ENCODE results near the gene RYR3.

The RYR3 gene

GRCh38 chr15:33706173-33706572, 395.4 kb downstream of the RYR3 start:
- no peak for DNase-seq (ENCODE audit: low read depth in 2 of 2)

GRCh38 chr15:33710748-33711147, 400.0 kb downstream of the RYR3 start:
- no peak for DNase-seq (ENCODE audit: low read depth in 2 of 2)

DNA sequence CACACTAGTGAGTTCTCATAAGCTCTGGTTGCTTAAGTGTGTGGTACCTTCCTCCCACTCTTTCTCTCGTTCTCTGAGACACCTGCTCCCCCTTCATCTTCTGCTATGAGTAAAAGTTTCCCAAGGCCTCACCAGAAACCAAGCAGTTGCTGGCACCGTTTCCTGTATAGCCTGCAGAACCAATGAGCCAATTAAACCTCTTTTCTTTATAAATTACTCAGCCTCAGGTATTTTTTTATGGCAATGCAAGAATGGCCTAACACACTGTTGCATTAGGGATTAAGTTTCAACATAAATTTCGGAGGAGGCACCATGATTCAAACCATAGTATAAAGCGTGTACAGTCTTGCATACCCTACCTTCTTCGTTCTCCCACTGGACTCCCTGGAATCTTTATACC, 405.3 kb downstream of the RYR3 start:
- no peak for DNase-seq (ENCODE audit: low read depth in 2 of 2)

DNA sequence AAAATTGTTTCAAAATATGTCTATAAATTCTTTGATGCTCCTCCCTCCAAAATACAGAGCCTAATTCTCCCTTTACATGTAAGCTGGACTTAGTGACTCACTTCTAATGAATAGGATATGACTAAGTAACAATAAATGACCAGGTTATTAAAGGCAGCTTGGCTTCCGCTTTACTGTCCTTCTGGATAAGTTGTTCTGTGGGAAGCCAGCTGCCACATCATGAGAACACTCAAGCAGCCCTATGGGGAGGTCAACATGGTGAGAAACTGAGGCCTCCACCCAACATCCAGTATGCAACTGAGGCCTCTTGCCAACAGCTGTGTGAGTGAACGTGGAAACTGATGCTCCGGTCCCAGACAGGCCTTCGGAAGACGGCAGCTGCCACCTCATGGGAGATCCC, 410.2 kb downstream of the RYR3 start:
- no peak for DNase-seq (ENCODE audit: low read depth in 2 of 2)

DNA sequence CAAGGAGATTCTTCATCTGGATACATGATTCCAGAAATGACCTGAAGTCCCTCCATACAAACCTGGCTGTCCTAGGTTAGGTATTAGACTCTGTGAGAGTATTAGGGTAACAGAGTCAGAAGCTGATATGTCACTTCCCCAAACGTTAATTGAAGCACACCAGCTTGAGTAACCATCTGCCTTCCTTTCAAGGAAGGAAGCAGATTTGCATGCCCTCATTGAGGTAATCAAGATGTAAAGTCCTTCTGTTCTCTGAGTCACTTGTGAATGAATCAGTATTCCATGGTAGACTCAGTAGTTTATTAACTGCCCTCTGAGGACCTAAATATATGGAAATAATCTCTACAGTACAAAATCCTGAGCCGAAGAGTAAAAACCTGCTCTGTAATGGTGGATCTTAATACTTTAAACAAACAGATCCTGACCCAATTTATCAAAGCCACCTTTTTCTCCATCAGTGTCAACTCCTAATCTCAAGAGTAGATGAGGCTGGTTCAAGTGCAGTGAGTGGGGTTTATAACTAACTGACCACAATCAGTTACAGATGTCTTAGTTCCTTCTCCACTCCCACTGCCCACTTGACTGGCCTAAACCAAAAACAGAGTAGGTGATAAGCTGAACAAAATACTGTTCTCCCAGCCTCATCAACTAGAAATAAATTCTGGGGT, 411.4 kb downstream of the RYR3 start:
- DNase-seq (ENCODE audit: low read depth in 2 of 2), result no peak

DNA sequence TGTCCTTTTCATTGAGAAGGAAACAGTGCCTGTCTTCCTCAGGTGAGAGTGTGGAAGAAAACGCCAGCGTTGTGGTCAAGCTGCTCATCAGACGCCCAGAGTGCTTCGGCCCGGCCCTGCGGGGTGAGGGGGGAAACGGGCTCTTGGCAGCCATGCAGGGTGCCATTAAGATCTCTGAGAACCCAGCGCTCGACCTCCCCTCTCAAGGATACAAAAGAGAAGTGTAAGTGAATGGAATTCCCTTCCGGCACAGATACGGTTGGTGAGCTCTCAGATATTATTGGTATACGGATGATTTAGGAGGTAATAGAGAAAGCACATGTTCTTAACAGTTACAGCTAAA, 411.9 kb downstream of the RYR3 start:
- DNase-seq (ENCODE audit: low read depth in 2 of 2), result no peak

- DNase-seq (ENCODE audit: low read depth in 2 of 2), result no peak
Observed at GRCh38 chr15:33724321-33725036, 413.7 kb downstream of the RYR3 start.

DNA sequence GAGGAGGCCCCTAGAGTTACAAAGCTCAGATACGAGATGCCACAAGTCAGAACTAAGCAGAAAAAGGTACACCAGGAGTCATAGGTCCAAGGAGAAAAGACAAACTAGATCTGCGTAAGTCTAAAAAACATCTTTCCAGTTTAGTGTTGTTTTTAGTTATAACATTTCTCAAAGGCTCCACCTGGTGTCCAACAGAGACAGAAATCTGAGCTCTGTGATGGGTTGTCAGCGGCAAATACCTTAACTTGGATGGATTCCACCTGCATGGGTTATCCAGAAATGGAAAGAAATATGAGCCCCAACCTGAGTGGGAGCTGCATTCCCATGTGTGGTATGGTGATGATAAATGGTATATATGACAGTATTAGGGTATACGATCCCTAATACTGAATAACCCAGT, 418.9 kb downstream of the RYR3 start:
- DNase-seq (ENCODE audit: low read depth in 2 of 2), result no peak

DNA sequence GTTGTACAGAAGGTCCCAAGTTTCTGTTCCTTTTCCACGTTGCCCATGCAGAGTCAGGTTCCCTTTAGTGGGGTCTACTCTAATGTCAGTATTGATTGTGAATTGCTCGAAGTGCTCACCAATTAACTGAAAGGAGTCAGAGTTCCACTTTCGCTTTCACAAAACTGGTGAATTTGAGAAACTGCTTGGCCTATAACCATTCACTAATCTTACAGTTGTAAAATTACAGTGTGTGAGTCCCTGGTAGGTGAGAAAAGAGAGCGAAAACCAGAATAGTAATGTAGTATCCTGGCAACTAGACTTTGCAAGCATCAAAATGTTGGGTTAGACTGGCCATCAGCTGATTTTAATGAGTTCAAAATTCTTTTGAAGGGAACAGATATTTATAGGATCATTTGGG, 420.0 kb downstream of the RYR3 start:
- no peak for DNase-seq (ENCODE audit: low read depth in 2 of 2)

DNA sequence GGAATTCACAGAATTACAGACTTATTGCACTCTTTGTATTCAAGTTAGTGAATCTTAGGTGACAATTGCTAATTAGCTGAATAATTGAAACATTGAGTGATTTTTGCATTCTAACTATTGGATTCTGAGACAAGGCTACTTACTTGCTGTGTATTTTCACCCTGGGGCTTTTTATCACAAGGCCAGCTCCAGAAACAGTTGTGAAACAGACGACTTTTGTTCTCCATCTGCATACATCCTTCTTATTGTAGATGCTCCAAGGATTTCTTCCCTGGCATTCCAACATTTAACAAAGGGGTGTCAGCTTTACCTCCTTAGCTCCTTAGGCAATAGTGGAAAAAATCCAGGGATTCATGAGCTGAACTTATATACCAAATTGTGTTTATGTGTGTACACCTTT, 424.4 kb downstream of the RYR3 start:
- DNase-seq (ENCODE audit: low read depth in 2 of 2), result no peak

GRCh38 chr15:33735637-33736247, 425.0 kb downstream of the RYR3 start:
- no peak for DNase-seq (ENCODE audit: low read depth in 2 of 2)

DNA sequence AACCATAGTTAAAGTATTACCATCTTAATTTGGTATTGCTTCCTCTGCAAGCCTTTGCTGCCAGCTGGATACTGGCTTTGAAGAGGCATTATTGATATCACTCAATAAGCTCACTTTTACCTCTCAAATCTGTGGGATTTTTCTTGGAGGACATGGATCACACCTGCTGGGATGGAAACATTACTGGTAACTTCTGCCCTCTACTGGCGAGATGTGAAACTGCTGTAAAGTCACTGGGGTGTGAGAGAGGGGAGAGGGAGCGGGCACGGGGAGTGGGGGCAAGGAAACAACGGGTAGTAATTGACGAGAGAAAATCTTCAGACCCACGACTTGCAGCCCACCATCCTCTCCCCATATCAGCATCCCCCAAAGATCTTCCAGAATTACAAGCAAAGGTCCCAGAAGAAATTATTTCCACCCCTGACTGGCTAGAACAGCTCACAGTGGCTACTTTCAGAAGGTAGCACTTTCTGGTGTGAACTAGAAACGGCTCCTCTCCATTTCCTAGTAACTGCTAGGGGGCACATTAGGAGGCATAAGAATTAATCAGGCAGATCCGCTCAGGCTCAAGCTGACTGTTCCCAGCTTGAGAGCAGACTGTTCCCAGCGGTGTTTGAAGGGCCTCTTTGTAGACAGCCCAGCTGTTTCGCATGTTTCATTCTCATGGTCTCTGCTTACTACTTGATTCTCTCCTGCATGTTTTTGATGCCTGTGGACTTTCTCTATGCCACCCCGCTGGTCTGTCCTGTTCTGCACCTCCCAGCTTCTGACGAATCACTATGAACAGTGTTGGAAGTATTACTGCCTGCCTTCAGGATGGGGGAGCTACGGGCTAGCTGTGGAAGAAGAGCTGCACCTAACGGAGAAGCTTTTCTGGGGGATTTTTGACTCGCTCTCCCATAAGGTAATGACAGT, 427.2 kb downstream of the RYR3 start:
- no peak for DNase-seq (ENCODE audit: low read depth in 2 of 2)

- no peak for DNase-seq (ENCODE audit: low read depth in 2 of 2)
Observed at GRCh38 chr15:33738941-33739664, 428.3 kb downstream of the RYR3 start.

GRCh38 chr15:33742306-33742705, 431.5 kb downstream of the RYR3 start:
- no peak for DNase-seq (ENCODE audit: low read depth in 2 of 2)

DNA sequence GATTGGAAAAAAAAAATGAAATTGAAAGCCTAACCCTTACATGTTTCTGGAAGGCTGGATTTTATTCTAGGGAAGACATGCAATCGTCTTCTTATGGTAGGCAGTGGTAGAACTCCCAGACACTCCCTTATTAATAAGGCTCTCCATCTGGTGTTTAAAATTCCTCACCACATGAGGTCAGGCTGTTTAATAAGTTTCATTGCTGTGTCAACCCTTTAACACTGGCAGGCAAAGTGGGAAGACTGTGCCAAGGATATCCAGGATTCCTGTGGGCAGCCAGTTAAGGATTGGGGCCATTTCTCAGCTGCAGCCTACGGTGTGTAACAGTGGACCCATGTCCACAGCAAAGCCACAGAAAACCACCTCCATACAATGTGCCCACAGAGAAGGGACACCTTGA, 432.0 kb downstream of the RYR3 start:
- no peak for DNase-seq (ENCODE audit: low read depth in 2 of 2)

DNA sequence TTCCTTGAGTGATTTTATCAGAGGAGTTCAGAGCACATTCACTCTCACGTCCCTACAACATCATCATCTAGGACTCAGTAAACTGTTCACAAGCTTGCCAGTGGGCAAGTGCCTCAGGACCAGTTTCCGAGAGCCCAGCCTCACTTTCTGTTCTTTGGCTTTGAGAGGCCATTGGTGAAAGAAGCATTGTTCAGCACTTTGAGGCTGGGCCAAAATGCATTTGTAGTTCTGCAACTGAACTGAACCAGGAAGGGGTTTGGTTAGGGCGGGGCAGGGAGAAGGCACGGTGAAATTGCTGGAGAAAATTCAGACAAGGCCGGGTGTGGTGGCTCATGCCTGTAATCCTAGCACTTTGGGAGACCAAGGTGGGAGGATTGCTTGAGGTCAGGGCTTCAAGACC, 435.4 kb downstream of the RYR3 start:
- DNase-seq (ENCODE audit: low read depth in 2 of 2), result no peak

GRCh38 chr15:33753012-33753411, 442.2 kb downstream of the RYR3 start:
- DNase-seq (ENCODE audit: low read depth in 2 of 2), result no peak

DNA sequence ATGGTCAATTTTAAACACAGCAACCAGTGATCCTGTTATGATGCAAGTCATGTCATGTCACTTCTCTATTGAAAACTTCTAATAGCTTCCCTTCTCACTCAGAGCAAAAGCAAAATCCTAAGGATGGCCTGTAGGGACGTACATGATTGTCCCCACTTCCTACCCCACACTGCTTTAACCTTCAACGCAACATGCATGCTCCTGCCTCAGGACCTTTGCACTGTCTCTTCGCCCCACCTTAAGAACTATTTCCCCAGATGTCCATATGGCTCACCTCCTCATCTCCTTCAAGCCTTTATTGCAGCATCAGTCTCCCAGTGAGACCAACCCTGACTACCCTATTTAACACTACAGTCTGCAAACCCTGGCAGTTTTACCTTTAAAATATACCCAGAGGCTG, 443.5 kb downstream of the RYR3 start:
- no peak for DNase-seq (ENCODE audit: low read depth in 2 of 2)

GRCh38 chr15:33756961-33757360, 446.2 kb downstream of the RYR3 start:
- no peak for DNase-seq (ENCODE audit: low read depth in 2 of 2)

- no peak for DNase-seq (ENCODE audit: low read depth in 2 of 2)
Observed at GRCh38 chr15:33757516-33758232, 446.9 kb downstream of the RYR3 start.

- no peak for DNase-seq (ENCODE audit: low read depth in 2 of 2)
Observed at GRCh38 chr15:33766389-33766788, 455.6 kb downstream of the RYR3 start.
